Measurements from ENCODE around the gene DRC1. TPM values are rescaled to one million over a fixed set of nuclear protein-coding genes. Genes with fewer than 3 reads are reported as not detected.

The DRC1 gene
- total RNA-seq, 1 donor from 2014 or later, result not detected

GRCh38 chr2:26410764-26411243 is 9.1 kb downstream of the DRC1 start:
- Mint-ChIP-seq H3K27me3 (ENCODE audit: unreplicated experiment) (peaks cover 15% of the 10 kb centered on the region), H3K4me1 (ENCODE audit: unreplicated experiment) (no peaks in the 10 kb centered on the region), H3K36me3 (ENCODE audit: unreplicated experiment) (no peaks in the 10 kb centered on the region), H3K4me3 (ENCODE audit: unreplicated experiment) (no peak overlapping the region), H3K9me3 (ENCODE audit: unreplicated experiment) (no peaks in the 10 kb centered on the region), H3K27ac (ENCODE audit: unreplicated experiment) (no peak overlapping the region)
- DNase-seq (ENCODE audit: extremely low spot score, unreplicated experiment), result no peak
- no peak for TF ChIP-seq CTCF (IDR thresholded peaks at IDR 0.05)

- no peak for TF ChIP-seq CTCF (IDR thresholded peaks at IDR 0.05)
- DNase-seq (ENCODE audit: extremely low spot score, unreplicated experiment), result no peak
- no peak overlapping the region for H3K27ac Mint-ChIP-seq (ENCODE audit: unreplicated experiment)
- peaks cover 16% of the 10 kb centered on the region for H3K27me3 Mint-ChIP-seq (ENCODE audit: unreplicated experiment)
- no peaks in the 10 kb centered on the region for H3K36me3 Mint-ChIP-seq (ENCODE audit: unreplicated experiment)
- H3K9me3 Mint-ChIP-seq (ENCODE audit: unreplicated experiment), result no peaks in the 10 kb centered on the region
- H3K4me1 Mint-ChIP-seq (ENCODE audit: unreplicated experiment), result no peaks in the 10 kb centered on the region
- no peak overlapping the region for H3K4me3 Mint-ChIP-seq (ENCODE audit: unreplicated experiment)
These were observed 9.7 kb downstream of the DRC1 start for GRCh38 chr2:26411419-26411818.

- no peak for TF ChIP-seq CTCF (IDR thresholded peaks at IDR 0.05)
- Mint-ChIP-seq H3K4me1 (ENCODE audit: unreplicated experiment) (no peaks in the 10 kb centered on the region), H3K27ac (ENCODE audit: unreplicated experiment) (no peak overlapping the region)
These were observed 10.5 kb downstream of the DRC1 start for GRCh38 chr2:26412091-26412673.

GRCh38 chr2:26414311-26414710 is 12.6 kb downstream of the DRC1 start:
- TF ChIP-seq CTCF (IDR thresholded peaks at IDR 0.05), result no peak
- peaks cover 19% of the 10 kb centered on the region for H3K27me3 Mint-ChIP-seq (ENCODE audit: unreplicated experiment)
- DNase-seq (ENCODE audit: extremely low spot score, unreplicated experiment), result no peak
- no peaks in the 10 kb centered on the region for H3K4me1 Mint-ChIP-seq (ENCODE audit: unreplicated experiment)
- H3K4me3 Mint-ChIP-seq (ENCODE audit: unreplicated experiment), result no peak overlapping the region
- no peak overlapping the region for H3K27ac Mint-ChIP-seq (ENCODE audit: unreplicated experiment)
- no peaks in the 10 kb centered on the region for H3K9me3 Mint-ChIP-seq (ENCODE audit: unreplicated experiment)
- H3K36me3 Mint-ChIP-seq (ENCODE audit: unreplicated experiment), result no peaks in the 10 kb centered on the region

More at GRCh38 chr2:26412091-26412673, 10.5 kb downstream of the DRC1 start:
- no peak for DNase-seq (ENCODE audit: extremely low spot score, unreplicated experiment)
- H3K9me3 Mint-ChIP-seq (ENCODE audit: unreplicated experiment), result no peaks in the 10 kb centered on the region
- H3K4me3 Mint-ChIP-seq (ENCODE audit: unreplicated experiment), result no peak overlapping the region
- H3K27me3 Mint-ChIP-seq (ENCODE audit: unreplicated experiment), result peaks cover 21% of the 10 kb centered on the region
- H3K36me3 Mint-ChIP-seq (ENCODE audit: unreplicated experiment), result no peaks in the 10 kb centered on the region

GRCh38 chr2:26421961-26422360 is 20.2 kb downstream of the DRC1 start:
- DNase-seq (ENCODE audit: extremely low spot score, unreplicated experiment), result no peak
- no peaks in the 10 kb centered on the region for H3K36me3 Mint-ChIP-seq (ENCODE audit: unreplicated experiment)
- peaks cover 39% of the 10 kb centered on the region for H3K27me3 Mint-ChIP-seq (ENCODE audit: unreplicated experiment)
- no peak for TF ChIP-seq CTCF (IDR thresholded peaks at IDR 0.05)
- no peak overlapping the region for H3K27ac Mint-ChIP-seq (ENCODE audit: unreplicated experiment)
- H3K9me3 Mint-ChIP-seq (ENCODE audit: unreplicated experiment), result no peaks in the 10 kb centered on the region
- H3K4me1 Mint-ChIP-seq (ENCODE audit: unreplicated experiment), result no peaks in the 10 kb centered on the region
- no peak overlapping the region for H3K4me3 Mint-ChIP-seq (ENCODE audit: unreplicated experiment)

Measured in osteocyte (in vitro differentiated cells).